K562 (cell line): ENCODE data around the gene POLR2B. TPM values are rescaled to one million over a fixed set of nuclear protein-coding genes. Genes with fewer than 3 reads are reported as not detected.

Experiments
- ATAC-seq: fragments of 200-7000 bp; cut with Tn5 transposase; 3 replicates; pipeline ENCODE4 v1.9.1; 2020; ENCODE audit warnings: moderate library complexity
- Bru-seq: library from RNA; stranded (reverse); fragments of 400-500 nt; gene quantifications from one replicate; lab custom pipeline; 2021; lab: Mats Ljungman, UMichigan
- BruChase-seq, 2 experiments: library from RNA; stranded (reverse); fragments of 400-500 nt; gene quantifications; one replicate each; lab custom pipeline; 2021; lab: Mats Ljungman, UMichigan
- BruUV-seq: library from RNA; stranded (reverse); fragments of 400-500 nt; replicated peaks from 2 replicates; lab custom pipeline; 2021; lab: Mats Ljungman, UMichigan
- CTCF ChIA-PET: fragments of 300-600 bp; formaldehyde crosslinking; extraction: SDS; loops from one replicate; lab custom pipeline; 2021; ENCODE audit warnings: low intra/inter-chr PET ratio; lab: Yijun Ruan, JAX
- POLR2A ChIA-PET: fragments of 300-600, 350-650 bp; sonication (Branson Sonifier 250); formaldehyde crosslinking; extraction: SDS; loops from one replicate; lab custom pipeline; 2021; ENCODE audit warnings: antibody characterized with exemption, inconsistent platforms; lab: Yijun Ruan, JAX
- DNase-seq, 4 experiments: peaks; one replicate each; pipeline versions ENCODE4 v3.0.0 to v3.0.0-alpha.2; 2011 to 2018; ENCODE audit warnings: low spot score in 3 of 4, mixed read lengths in 3 of 4; ENCODE audit errors: extremely low read depth in 1 of 4
- FAIRE-seq: peaks from 2 replicates; lab custom pipeline; 2011; peaks lifted over from hg19 to GRCh38; lab: Jason Lieb, UNC
- H2AFZ ChIP-seq: 2 replicates; pipeline ENCODE4 v1.6.0; 2011; ENCODE audit warnings: low read depth, low read length, control low read depth, inconsistent platforms
- H3K27ac ChIP-seq: fragments of 200-600 bp; 3 replicates; pipeline ENCODE4 v1.8.0; 2011; ENCODE audit warnings: low read depth, mild to moderate bottlenecking, control low read depth, inconsistent platforms, low read length, moderate library complexity, mixed read lengths; ENCODE audit errors: extremely low read depth
- H3K27me3 ChIP-seq, 2 experiments: fragments of 300-600 bp in 1 of 2; 2 replicates in 1 of 2; 3 replicates in 1 of 2; pipeline versions ENCODE4 v1.6.0 to v1.8.0; 2011; ENCODE audit warnings: inconsistent platforms in 2 of 2, low read length in 2 of 2, mild to moderate bottlenecking in 1 of 2, mixed read lengths in 1 of 2, moderate library complexity in 1 of 2; ENCODE audit not compliant: control insufficient read depth in 2 of 2, insufficient read depth in 2 of 2
- H3K36me3 ChIP-seq: fragments of 300-600 bp; 3 replicates; pipeline ENCODE4 v1.8.0; 2011; ENCODE audit warnings: mild to moderate bottlenecking, low read length, inconsistent platforms; ENCODE audit not compliant: control insufficient read depth, insufficient read depth
- H3K4me1 ChIP-seq, 2 experiments: fragments of 200-600 bp in 1 of 2; replicated peaks in 1 of 2; 2 replicates in 1 of 2; 3 replicates in 1 of 2; pipeline versions ENCODE4 v1.5.1 to v1.8.0; 2011; ENCODE audit warnings: inconsistent platforms in 2 of 2, low read length in 2 of 2, mild to moderate bottlenecking in 1 of 2, mixed read lengths in 1 of 2, moderate library complexity in 1 of 2; ENCODE audit not compliant: control insufficient read depth in 2 of 2, insufficient read depth in 2 of 2
- H3K4me2 ChIP-seq: 2 replicates; pipeline ENCODE4 v1.6.1; 2011; ENCODE audit warnings: low read length, control low read depth, inconsistent platforms, mixed read lengths; ENCODE audit not compliant: insufficient read depth
- H3K4me3 ChIP-seq: fragments of 200-600 bp; sonication (generic), shearing (Covaris generic); 2 replicates; pipeline ENCODE4 v1.5.1; 2016; ENCODE audit warnings: control low read depth, inconsistent platforms
- H3K79me2 ChIP-seq: fragments of 200-600 bp; 3 replicates; pipeline ENCODE4 v1.8.0; 2011; ENCODE audit warnings: low read length, inconsistent platforms; ENCODE audit not compliant: control insufficient read depth, insufficient read depth
- H3K9ac ChIP-seq, 2 experiments: 2 replicates each; pipeline versions ENCODE4 v1.6.0 to v1.6.1; 2011; ENCODE audit warnings: low read depth in 2 of 2, low read length in 2 of 2, control low read depth in 1 of 2, inconsistent platforms in 1 of 2, mild to moderate bottlenecking in 1 of 2, mixed read lengths in 1 of 2; ENCODE audit not compliant: insufficient read depth in 1 of 2
- H3K9me1 ChIP-seq: one replicate; pipeline ENCODE4 v1.6.0; 2011; ENCODE audit warnings: inconsistent platforms, mild to moderate bottlenecking, low read length, moderate library complexity; ENCODE audit not compliant: control insufficient read depth, insufficient read depth
- H3K9me3 ChIP-seq: replicated peaks from 2 replicates; pipeline ENCODE4 v1.5.1; 2011; ENCODE audit warnings: low read depth, low read length, inconsistent platforms; ENCODE audit not compliant: control insufficient read depth, insufficient read depth
- H4K20me1 ChIP-seq: replicated peaks from 2 replicates; pipeline ENCODE4 v1.6.1; 2011; ENCODE audit warnings: low read length, inconsistent platforms, mixed read lengths; ENCODE audit not compliant: control insufficient read depth, insufficient read depth
- ATF7 ChIP-seq: fragments of 450-650 bp; IDR thresholded peaks from 2 replicates; pipeline ENCODE4 v1.7.1; 2014; ENCODE audit warnings: mild to moderate bottlenecking, moderate library complexity
- CEBPB ChIP-seq: fragments of 450-650 bp; IDR thresholded peaks from 2 replicates; pipeline ENCODE4 v1.6.1; 2016; ENCODE audit warnings: missing genetic modification characterization, missing compliant biosample characterization
- EP400 ChIP-seq: fragments of 450-650 bp; IDR thresholded peaks from 2 replicates; pipeline ENCODE4 v1.6.1; 2017; ENCODE audit warnings: antibody characterized with exemption, mild to moderate bottlenecking, moderate library complexity
- HMG20B ChIP-seq: fragments of 250-450 bp; sonication (Bioruptor Pico); IDR thresholded peaks from 2 replicates; pipeline ENCODE4 v1.5.0; 2021; ENCODE audit warnings: mild to moderate bottlenecking
- MYC ChIP-seq, 2 experiments: fragments of 250-450 bp in 1 of 2; sonication (Bioruptor Pico) in 1 of 2; IDR thresholded peaks; 2 replicates each; pipeline versions ENCODE4 v1.5.1 to v1.6.1; 2012 to 2021; ENCODE audit warnings: low read depth in 2 of 2, borderline replicate concordance in 1 of 2, improper control_type of control experiment in 1 of 2, low read length in 1 of 2, mild to moderate bottlenecking in 1 of 2, moderate library complexity in 1 of 2
- PYGO2 ChIP-seq: fragments of 450-650 bp; IDR thresholded peaks from 2 replicates; pipeline ENCODE4 v1.6.1; 2016; ENCODE audit warnings: mild to moderate bottlenecking, missing genetic modification characterization, moderate library complexity, missing compliant biosample characterization
- SIN3A ChIP-seq, 2 experiments: fragments of 150-350 bp in 1 of 2; IDR thresholded peaks; 2 replicates each; pipeline ENCODE4 v1.6.1; 2011 to 2016; ENCODE audit warnings: borderline replicate concordance in 2 of 2, low read depth in 2 of 2, low read length in 2 of 2, mild to moderate bottlenecking in 2 of 2, moderate library complexity in 2 of 2; ENCODE audit not compliant: control insufficient read depth in 1 of 2
- SRSF7 ChIP-seq: fragments of 200-400 bp; formaldehyde crosslinking; optimal IDR thresholded peaks from 2 replicates; pipeline ENCODE3; 2017; ENCODE audit warnings: mild to moderate bottlenecking, low read depth, low read length
- TAF1 ChIP-seq: IDR thresholded peaks from 2 replicates; pipeline ENCODE4 v1.6.1; 2011; ENCODE audit warnings: mild to moderate bottlenecking, low read length, moderate library complexity; ENCODE audit not compliant: insufficient read depth, control insufficient read depth, severe bottlenecking; ENCODE audit errors: extremely low read depth
- TCF7 ChIP-seq: sonication (generic); IDR thresholded peaks from 2 replicates; pipeline ENCODE4 v1.6.1; 2016; ENCODE audit warnings: antibody characterized with exemption, borderline replicate concordance
- WGBS: fragments of 100-300 bp; shearing (Covaris generic); methylation state at CpG from one replicate; pipeline ENCODE4 v1.1.6; 2016; ENCODE audit warnings: low coverage, mixed read lengths; ENCODE audit not compliant: insufficient coverage; ENCODE audit errors: missing lambda C conversion rate; 5-methylcytosine and 5-hydroxymethylcytosine counted together
- in situ Hi-C: fragments of 300-500 bp; cut with MboI; formaldehyde crosslinking; loops from 4 replicates; pipeline ENCODE4 v1.15.0; 2018; ENCODE audit warnings: inconsistent platforms, mixed read lengths
- intact Hi-C: fragments of 100-400 bp; cut with micrococcal nuclease; formaldehyde crosslinking; loops from 2 replicates; pipeline ENCODE4 v1.14.2; 2022
- long read RNA-seq, 3 experiments: library from polyadenylated mRNA in 2 of 3; library from RNA in 1 of 3; unstranded in 2 of 3; stranded (forward) in 1 of 3; transcript quantifications; one replicate each; pipeline ENCODE4 v2.0.0, GENCODE V29; 2019 to 2022
- polyA minus RNA-seq, 3 experiments: library from RNA; depleted of rRNA, polyadenylated mRNA; stranded (reverse); fragments of >200 nt; gene quantifications; 2 replicates each; pipeline ENCODE4 v1.2.3, GENCODE V29; 2011
- polyA plus RNA-seq, 8 experiments: library from polyadenylated mRNA; depleted of rRNA in 4 of 8; stranded (reverse) in 5 of 8; unstranded in 3 of 8; fragments of >200 nt; fragmentation: Nextera tagmentation in 2 of 8; fragmentation: Illumina TruSeq in 1 of 8; extraction: Ambion mirVana in 2 of 8; extraction: Trizol in 1 of 8; gene quantifications; 2 replicates each; pipeline versions ENCODE4 v1.2.1 to v1.2.3, GENCODE V29; 2011 to 2014; ENCODE audit warnings: inconsistent platforms in 1 of 8, missing spikeins in 1 of 8
- total RNA-seq, 7 experiments: library from RNA; depleted of rRNA in 6 of 7; stranded (reverse); fragments of >200 nt in 6 of 7; fragmentation: Illumina TruSeq in 2 of 7; extraction: Trizol in 2 of 7; gene quantifications; 2 replicates each; pipeline versions ENCODE4 v1.2.1 to v1.2.3, GENCODE V29; 2011 to 2021; ENCODE audit warnings: low replicate concordance in 1 of 7
- TF ChIP-seq, protein P1 (sequence below): fragments of 450-650 bp; IDR thresholded peaks from 2 replicates; pipeline ENCODE4 v1.6.1; 2018; ENCODE audit not compliant: partially characterized antibody

POLR2B gene
- total RNA-seq (2011; cell fraction: chromatin; rRNA removed; ENCODE audit: low replicate concordance): 125 and 404 TPM in 2 replicates
- total RNA-seq (2011; cell fraction: nucleolus; rRNA removed): 50.9 and 59.2 TPM in 2 replicates
- total RNA-seq (2011; cell fraction: nucleoplasm; rRNA removed): 92.2 and 102 TPM in 2 replicates
- 118 and 142 TPM in 2 replicates for total RNA-seq (2014; rRNA removed)
- 158 and 177 TPM in 2 replicates for total RNA-seq (2014; rRNA removed; fragmentation: Illumina TruSeq; extraction: Trizol)
- 143 and 154 TPM in 2 replicates for total RNA-seq (2015; rRNA removed; fragmentation: Illumina TruSeq; extraction: Trizol)
- total RNA-seq (2021): 134 TPM in 2 replicates
- polyA plus RNA-seq (2011; rRNA removed): 192 and 208 TPM in 2 replicates
- polyA plus RNA-seq (2011; cell fraction: cytosol; rRNA removed): 43.2 and 88.2 TPM in 2 replicates
- 195 and 415 TPM in 2 replicates for polyA plus RNA-seq (2011; cell fraction: nucleus; rRNA removed)
- polyA plus RNA-seq (2012): 92.3 and 108 TPM in 2 replicates
- polyA plus RNA-seq (2014; fragmentation: Illumina TruSeq; extraction: Trizol): 136 and 140 TPM in 2 replicates
- polyA plus RNA-seq (2014; fragmentation: Nextera tagmentation; extraction: Ambion mirVana): 100 to 1,000 TPM in 1 of 2 experiments, 10 to 100 TPM in 1; 60.9 to 108 TPM
- 128 and 147 TPM in 2 replicates for polyA plus RNA-seq (2014; rRNA removed)
- polyA minus RNA-seq (2011; rRNA and poly(A)+ RNA removed): 237 and 245 TPM in 2 replicates
- 61.9 and 62.2 TPM in 2 replicates for polyA minus RNA-seq (2011; cell fraction: cytosol; rRNA and poly(A)+ RNA removed)
- polyA minus RNA-seq (2011; cell fraction: nucleus; rRNA and poly(A)+ RNA removed): 61.3 and 147 TPM in 2 replicates
- percentile 93 among the genes with signal in this experiment for Bru-seq, nascent RNA
- BruChase-seq, experiment 1, labeled RNA remaining after a 2-hour chase: percentile 95 among the genes with signal in this experiment
- percentile 97 among the genes with signal in this experiment for BruChase-seq, experiment 2, labeled RNA remaining after a 6-hour chase
- long read RNA-seq, experiment 1, full-length matches to known transcripts: 215 of 305 reads
- long read RNA-seq, experiment 1, partial matches to known transcripts: 55 of 305 reads
- long read RNA-seq, experiment 1, other reads (novel, unspliced or antisense): 35 of 305 reads
- long read RNA-seq, experiment 2, full-length matches to known transcripts: 38 of 94 reads
- long read RNA-seq, experiment 2, partial matches to known transcripts: 36 of 94 reads
- long read RNA-seq, experiment 2, other reads (novel, unspliced or antisense): 20 of 94 reads
- long read RNA-seq, experiment 3, transcript POLR2B-201 (25 exons, 3,748 nt): major isoform, 28 of 67 reads
- long read RNA-seq, experiment 3, partial matches to known transcripts: 37 of 67 reads
- long read RNA-seq, experiment 3, other reads (novel, unspliced or antisense): 2 of 67 reads

DNA sequence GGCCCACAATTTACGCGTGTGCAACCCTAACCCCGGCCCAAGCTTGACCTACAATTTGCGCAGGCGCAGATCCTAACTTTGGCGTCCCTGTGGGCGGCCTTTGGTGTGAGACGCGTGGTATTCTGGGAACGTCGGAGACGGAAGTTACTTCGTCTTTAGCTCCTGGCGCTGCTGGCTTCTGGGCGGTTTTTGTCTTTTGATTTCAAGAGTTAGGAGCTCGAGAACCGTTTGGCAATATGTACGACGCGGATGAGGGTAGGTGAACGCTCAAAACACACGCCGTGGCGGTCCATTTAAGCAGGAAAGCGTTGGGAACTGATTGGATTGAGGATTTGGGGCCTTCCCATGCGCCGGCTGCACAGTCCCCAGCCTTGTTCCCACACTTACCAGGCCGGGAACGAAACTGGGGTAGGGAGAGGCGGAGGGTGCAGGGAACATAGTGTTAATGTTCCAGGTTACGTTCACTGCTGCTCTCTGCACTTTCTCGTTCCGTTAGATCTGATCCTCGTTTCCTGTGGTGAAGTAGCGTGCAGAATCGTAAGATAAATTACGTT is at the start of gene POLR2B:
Gene POLR2B, plus strand, starts transcription at position 147 of the 554 bp plus-strand sequence. Its CDS starts 90 bp downstream, at position 237.
- peak within 1 kb of the TSS; percentile 94 for H2AFZ ChIP-seq
- 0% methylated on average over 36 of the region's 37 CpGs for WGBS
- H4K20me1 ChIP-seq: peaks cover 34% of the 10 kb centered on the region
- CTCF ChIA-PET: no interaction called here
- H3K4me3 ChIP-seq: peak within 1 kb of the TSS; percentile 98
- peaks cover 91% of the 10 kb centered on the region for H3K79me2 ChIP-seq
- H3K9me3 ChIP-seq: no peaks in the 10 kb centered on the region
- H3K4me2 ChIP-seq: peak within 1 kb of the TSS; percentile 100
- ATAC-seq: peak; percentile 77
- peak within 1 kb of the TSS; percentile 94 for H3K27ac ChIP-seq
- peak; percentile 91 for FAIRE-seq
- DNase-seq: peak; percentile 77 to 99 (median 84)
- intact Hi-C loops (loop anchor here (5.0 kb wide), 1 partner anchor 72 kb away; the partner anchor contains the start of gene REST), in situ Hi-C loops (no loop called here)
- H3K4me1 ChIP-seq: peaks cover 28 to 36% of the 10 kb centered on the region in 2 experiments; a peak in 4 of 5 replicates
- POLR2A ChIA-PET: interaction anchor here (0.7 to 6.3 kb wide), 11 partner anchors 11 to 817 kb away, joined by 3 to 61 read pairs (median 6); partner anchors contain the start of gene REST
- peaks cover 6% of the 10 kb centered on the region for H3K9me1 ChIP-seq
- BruUV-seq: TSS peak; percentile 71
- no peaks in the 10 kb centered on the region for H3K27me3 ChIP-seq
- H3K9ac ChIP-seq: peak within 1 kb of the TSS; percentile 96 to 99
- H3K36me3 ChIP-seq: peaks cover 36% of the 10 kb centered on the region
- TF ChIP-seq PYGO2 (no peak), ATF7 (peak; percentile 44; the same call in 1 of the 2 replicates), TAF1 (peak; percentile 91), TCF7 (no peak), SIN3A (IDR thresholded peaks at IDR 0.05; ENCODE audit: borderline replicate concordance in 2 of 2, control insufficient read depth in 1 of 2, low read depth in 2 of 2, low read length in 2 of 2) (peak in 1 of 2 experiments; percentile 59; a peak in 2 of 4 replicates), CEBPB (tag) (no peak), SRSF7 (no peak), MYC (IDR thresholded peaks at IDR 0.05; ENCODE audit: low read depth, low read length) (no peak; the same call in 1 of the 2 replicates), MYC (CRISPR knock-in tag; IDR thresholded peaks at IDR 0.05; ENCODE audit: borderline replicate concordance, low read depth) (no peak), EP400 (peak; percentile 64), HMG20B (CRISPR knock-in tag) (no peak)
- TF ChIP-seq, protein P1, sequence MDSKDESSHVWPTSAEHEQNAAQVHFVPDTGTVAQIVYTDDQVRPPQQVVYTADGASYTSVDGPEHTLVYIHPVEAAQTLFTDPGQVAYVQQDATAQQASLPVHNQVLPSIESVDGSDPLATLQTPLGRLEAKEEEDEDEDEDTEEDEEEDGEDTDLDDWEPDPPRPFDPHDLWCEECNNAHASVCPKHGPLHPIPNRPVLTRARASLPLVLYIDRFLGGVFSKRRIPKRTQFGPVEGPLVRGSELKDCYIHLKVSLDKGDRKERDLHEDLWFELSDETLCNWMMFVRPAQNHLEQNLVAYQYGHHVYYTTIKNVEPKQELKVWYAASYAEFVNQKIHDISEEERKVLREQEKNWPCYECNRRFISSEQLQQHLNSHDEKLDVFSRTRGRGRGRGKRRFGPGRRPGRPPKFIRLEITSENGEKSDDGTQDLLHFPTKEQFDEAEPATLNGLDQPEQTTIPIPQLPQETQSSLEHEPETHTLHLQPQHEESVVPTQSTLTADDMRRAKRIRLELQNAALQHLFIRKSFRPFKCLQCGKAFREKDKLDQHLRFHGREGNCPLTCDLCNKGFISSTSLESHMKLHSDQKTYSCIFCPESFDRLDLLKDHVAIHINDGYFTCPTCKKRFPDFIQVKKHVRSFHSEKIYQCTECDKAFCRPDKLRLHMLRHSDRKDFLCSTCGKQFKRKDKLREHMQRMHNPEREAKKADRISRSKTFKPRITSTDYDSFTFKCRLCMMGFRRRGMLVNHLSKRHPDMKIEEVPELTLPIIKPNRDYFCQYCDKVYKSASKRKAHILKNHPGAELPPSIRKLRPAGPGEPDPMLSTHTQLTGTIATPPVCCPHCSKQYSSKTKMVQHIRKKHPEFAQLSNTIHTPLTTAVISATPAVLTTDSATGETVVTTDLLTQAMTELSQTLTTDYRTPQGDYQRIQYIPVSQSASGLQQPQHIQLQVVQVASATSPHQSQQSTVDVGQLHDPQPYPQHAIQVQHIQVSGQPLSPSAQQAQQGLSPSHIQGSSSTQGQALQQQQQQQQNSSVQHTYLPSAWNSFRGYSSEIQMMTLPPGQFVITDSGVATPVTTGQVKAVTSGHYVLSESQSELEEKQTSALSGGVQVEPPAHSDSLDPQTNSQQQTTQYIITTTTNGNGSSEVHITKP: no peak
